DMS79 (cell line): Measurements from ENCODE around the gene TSPAN32.

ENCODE experiments used
- DNase-seq: peaks from one replicate; lab custom pipeline; 2025; lab: John Stamatoyannopoulos, UW

The TSPAN32 gene

DNA sequence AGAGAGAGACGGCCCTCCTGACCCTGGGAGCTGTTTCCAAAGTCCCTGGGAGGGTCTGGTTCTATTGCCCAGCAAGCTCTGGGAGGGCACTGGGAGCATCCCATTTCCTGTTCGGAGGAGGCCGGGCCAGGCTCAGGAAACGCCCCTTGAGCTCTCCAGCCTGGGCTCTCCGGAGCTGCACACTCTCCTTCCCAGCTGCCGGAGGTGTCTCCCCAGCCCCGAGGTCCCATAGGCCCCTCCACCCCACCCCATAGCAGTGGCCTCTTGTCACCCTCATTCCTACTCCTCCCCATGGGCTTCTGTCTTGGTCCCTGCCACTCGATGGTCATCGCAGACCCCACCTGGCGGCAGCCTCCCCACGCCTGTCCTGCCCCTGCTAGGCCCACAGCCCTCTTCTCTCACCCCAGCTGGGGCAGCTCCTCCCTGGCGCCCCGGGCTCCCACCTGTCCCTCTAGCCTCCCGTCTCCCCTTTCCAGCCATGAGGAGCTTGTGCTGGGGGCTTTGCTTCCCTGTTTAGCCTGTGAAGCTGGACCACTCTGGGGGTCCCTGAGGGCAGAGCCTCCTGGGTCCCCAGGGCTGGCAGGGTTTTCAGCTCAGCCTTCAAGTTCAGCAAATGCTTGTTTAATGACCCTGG lies 2.8 kb downstream of the TSPAN32 start:
- DNase-seq, result no peak

DNA sequence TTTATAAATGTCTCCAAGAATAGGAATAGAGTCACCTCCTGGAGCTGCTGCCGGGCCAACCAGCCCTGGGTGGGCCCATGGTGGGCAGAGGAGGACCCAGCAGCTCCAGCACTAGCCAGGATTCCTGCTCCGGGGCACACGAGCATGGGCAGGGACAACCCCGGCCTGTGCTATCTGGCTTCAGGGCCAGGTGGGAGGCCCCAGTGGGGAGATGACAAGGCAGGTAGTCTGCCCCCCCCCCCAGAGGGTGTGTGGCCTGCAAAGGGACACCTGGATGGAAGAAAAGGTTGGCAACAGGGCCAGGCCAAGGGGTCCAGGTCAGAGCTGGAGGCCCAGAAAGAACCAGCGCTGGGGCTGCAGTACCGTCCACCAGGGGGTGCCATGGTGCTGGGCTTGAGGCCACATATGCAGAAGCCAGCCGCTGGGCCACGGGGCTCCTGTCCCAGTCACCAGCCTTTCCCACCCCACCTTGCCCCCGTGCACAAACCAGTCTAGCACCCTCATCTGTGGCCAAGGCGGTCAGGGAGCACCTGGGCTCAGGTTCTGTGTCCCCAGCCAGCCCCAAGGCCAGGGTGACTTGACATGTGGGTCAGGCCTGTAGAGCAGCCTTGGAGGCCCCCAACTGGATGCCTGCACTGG lies 3.4 kb downstream of the TSPAN32 start:
- DNase-seq, result no peak

DNA sequence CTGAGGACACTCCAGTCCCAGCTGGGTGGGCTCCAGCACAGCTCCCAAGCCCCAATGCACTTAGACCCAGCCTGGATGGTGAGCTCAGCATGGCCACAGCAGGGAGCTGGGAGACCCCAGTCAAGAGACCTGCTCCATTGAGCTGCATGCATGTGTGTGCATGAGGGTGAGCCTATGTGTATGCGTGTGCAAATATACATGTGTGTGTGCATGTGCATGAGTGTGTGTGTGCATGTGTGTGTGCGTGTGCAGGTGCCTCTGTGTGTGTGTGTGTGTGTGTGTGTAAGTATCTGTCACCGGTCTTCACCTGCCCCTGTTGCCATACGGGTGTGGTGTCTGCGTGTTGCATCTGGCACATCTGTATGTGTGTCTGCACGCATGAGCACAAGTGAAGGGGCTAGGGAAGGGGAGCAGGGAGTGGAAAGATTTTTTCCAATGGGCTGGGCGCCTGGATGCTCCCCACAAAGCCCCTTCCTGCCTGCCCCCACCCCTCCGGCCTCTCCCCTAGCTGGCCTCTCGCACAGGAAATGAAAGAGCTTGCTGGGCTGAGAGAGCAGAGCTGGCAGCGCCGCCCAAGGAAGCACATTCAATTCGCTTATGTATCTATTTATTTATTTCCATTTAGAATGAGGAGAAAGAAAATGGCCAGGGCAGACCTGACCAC lies 4.1 kb downstream of the TSPAN32 start:
- no peak for DNase-seq

DNA sequence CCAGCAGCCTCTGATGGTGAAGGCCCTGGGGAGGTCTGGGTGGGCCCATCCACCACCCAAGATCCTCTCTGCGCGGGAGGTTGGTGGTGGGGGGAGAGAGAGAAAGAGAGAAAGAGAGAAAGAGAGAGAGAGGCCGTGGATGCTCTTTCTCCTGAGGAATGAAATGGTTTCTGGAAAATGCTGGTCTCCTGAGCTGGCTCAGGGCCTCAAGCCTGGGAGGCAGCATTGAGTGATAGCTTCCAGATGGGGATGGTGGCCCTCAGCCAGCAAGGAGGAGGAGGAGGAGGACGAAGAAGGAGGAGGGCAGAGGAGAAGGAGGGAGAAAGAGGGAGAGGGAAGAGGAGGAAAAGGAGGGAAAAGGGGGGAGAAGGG lies 4.6 kb downstream of the TSPAN32 start:
- DNase-seq, result no peak

DNA sequence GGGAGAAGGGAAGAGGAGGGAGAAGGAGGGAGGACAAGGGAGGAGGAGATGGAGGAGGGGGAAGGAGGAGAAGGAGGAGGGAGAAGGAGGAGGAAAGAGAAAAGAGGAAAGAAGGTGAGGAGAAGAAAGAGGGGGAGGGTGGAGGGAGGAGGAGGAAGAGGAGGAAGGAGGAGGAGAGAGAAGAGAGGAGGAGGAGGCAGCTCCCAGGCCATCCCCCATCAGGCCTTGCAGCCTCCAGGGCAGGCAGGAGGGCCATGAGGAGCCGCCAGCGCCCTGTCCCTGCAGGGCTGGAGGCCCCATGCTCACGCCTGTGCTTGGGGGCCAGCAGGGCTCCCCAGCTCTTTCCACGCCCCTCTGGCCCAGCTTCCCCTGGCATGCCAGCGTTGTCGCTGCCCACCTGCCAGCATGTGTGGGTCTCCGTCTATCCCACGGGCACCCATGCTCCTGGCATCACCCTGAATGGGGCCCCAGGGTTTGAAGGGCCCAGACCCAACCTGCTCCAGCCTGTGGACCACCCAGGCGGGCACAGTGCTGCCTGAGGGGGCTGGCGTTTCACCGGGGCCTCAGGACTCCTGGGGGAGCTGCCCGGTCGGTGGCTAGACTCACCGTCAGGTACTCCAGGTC lies 5.2 kb downstream of the TSPAN32 start:
- DNase-seq, result no peak

DNA sequence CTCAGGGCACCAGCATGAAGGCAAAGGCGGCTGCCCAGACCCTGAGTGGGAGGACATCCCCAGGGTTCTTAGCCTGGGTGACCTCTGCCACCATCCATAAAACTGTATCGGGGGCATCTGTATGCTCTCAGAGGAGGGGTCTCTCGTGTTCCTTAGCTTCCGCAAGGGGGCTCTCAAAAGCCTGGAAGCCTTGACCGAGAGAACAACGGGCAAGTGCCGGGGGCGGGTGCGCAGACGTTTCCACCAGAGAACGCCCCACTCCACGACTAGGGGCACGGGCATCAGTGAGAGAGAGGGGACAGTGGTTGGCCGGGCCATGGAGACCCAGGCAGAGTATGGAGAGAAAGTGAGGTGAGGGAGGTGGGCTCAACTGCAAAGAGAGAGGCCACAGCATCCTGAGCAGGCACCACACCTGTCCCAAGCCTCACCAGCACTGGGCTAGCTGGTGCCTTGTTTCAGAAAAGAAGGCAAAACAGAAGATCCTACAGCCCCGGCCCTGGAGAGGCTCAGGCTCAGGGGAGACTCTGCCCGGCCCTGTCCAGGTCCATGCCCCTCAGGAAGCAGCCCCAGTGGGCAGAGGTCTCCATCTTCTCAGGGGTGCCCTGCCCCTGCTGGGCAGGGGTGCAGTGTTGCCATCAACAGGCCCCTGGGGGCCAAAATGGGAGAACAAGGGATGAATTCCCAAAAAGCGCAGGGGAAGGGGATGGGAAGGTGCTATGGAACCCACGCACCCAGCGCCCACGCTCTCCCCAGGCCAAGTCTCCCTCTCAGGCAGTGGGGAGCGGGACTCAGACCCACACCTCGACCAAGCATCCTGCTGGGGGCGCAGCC lies 5.9 kb downstream of the TSPAN32 start:
- no peak for DNase-seq

DNA sequence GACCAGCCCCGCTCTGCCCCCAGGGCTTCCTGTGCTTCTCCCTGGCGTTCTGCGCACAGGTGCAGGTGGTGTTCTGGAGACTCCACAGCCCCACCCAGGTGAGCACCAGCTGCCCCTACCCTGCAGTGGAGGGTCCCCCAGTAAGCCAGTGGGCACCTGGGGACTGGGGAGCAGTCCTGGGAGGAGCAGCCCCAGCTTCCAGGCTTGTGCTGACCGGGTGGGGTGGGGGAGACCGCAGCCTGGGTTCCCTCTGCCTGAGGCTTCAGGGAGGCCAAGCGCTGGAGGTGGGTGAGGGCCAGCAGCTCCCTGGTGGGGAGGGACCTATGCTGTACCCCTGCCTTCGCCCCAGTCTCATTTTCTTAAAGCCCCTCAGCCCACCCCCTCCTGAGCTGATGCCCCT lies 6.9 kb downstream of the TSPAN32 start:
- DNase-seq, result no peak

DNA sequence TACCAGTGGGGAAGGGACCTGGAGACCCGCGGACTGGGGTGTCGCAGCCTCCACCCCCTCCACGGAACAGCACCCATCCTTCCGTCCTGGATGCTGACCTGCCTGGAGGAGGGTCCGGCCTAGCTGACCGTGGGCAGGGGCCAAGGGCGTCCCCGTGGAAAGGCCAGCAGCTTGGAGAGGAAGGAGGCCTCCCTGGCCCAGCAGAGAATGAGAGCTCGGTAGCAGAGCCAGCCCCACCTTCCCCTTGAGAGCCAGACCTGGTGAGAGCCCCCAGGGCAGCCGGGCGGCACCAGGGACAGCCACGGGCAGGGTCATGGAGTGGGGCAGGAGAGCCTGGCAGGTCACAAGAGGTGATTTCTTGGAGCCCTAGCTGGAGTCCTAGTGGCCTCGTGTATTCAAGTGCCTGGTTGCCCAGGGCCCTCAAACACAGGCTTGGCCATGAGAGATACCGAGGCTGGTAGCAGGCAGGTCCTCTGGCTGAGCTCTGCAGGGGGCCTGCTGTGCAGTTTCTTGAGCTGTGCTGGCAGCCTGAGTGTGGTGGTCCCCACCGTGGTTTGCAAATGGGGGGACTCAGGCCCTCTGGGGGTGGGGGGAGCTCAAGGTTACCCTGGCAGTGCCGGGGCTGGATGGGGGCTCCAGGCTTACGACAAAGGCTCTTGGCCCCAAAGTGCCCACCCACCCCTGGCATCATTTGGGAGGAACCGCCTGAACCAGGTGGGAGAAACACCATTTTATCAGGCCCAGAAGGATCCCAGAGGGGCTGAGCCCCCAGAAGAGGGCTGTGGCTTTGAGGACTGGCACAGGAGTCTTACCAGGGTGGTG lies 7.6 kb downstream of the TSPAN32 start:
- DNase-seq, result no peak

DNA sequence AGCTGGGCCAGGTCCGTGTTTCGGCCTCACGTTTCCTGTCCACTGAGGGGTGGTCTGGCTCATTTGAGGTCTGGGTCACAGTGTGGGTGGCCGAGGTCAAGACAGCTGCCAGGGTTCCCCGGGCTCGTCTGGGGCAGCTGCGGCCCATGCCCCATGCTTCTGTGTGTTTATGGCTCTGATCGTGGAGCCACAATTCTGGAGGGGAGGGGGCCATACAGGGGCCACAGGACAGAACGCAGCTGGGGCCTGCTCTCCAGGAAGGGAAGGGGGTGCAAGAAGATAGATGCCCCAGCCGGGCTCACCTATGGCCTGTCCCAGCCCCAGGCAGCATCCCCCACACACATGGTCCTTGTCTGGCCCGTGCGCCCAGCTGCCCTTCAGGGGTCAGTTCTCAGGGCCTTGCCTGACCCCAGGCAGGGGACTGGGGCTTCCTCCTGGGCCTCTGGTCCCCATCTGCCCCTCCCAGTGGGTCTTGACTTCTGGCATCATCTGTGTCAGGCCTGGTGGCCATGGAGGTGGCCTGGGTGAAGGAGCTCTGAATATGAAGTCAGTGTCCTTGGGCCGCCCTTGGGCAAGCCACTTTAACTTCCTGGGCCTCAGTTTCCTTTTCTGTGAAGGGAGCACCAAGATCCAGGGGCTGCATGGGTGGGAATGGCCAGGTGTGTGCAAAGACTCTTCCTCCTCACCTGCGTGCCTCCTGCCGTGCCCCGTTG lies 8.4 kb downstream of the TSPAN32 start:
- DNase-seq, result no peak

DNA sequence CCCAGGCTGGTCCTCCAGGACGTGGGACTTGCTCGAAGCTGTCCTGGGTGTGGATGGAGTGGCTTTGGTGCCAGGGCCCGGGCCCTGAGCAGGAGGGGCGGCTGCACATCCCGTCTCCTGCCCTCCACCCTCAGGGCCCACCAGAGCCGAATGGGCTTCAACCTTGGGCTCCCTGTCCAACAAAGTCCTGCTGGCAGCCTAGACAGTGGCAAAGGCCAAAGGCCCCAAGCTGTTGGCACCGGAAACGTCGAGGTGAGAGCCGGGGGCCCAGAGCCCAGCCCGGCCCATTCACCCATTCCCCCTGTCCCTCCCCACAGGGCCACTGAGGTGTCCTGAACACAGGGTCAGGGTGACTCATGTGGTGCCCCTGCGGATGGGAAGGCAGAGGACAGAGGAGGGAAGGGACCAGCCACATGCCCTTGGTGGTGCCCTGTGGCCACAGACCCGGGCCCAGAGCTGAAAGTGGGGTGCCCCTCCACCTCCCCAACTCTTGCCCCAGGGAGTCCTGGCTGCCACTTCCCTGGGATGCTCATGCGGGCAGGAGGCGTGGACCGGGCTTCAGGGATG lies 9.1 kb downstream of the TSPAN32 start:
- DNase-seq, result no peak

DNA sequence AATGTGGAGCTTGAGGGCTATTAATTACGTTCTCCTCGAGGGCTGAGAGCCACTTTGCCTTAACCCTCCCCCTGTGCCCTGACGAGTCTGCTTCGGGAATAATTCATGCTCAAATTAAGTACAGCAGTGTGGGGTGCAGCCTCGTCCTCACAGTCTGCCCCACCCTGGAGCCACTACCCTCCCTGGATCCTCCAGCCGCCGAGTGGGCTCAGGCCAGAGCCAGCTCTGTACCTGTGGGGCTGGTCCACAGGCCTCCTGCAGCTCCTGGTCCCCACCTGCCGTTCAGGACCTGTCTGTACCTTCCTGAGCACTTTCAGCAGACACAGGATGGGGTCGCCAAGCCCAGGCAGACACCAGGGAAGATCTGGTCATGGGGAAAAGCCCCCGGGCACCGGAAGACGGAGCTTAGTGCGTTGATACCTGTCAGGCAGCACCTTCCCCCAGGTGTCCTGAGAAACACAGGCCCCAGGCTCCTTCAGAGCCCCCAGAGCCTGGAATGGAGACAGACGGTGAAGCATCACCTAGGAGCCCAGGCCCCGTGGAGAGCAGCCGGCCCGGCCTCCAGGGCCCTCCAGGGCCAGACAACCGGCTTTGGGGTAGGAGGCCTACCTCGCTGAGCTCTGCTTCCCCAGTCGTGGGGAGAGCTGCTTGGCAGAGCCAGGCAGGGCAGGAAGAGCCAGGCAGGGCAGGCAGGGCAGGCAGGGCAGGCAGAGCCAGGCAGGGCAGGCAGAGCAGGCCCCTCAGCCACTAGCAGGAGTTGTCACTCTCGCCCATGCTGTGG lies 9.7 kb downstream of the TSPAN32 start:
- peak; percentile 21 for DNase-seq

DNA sequence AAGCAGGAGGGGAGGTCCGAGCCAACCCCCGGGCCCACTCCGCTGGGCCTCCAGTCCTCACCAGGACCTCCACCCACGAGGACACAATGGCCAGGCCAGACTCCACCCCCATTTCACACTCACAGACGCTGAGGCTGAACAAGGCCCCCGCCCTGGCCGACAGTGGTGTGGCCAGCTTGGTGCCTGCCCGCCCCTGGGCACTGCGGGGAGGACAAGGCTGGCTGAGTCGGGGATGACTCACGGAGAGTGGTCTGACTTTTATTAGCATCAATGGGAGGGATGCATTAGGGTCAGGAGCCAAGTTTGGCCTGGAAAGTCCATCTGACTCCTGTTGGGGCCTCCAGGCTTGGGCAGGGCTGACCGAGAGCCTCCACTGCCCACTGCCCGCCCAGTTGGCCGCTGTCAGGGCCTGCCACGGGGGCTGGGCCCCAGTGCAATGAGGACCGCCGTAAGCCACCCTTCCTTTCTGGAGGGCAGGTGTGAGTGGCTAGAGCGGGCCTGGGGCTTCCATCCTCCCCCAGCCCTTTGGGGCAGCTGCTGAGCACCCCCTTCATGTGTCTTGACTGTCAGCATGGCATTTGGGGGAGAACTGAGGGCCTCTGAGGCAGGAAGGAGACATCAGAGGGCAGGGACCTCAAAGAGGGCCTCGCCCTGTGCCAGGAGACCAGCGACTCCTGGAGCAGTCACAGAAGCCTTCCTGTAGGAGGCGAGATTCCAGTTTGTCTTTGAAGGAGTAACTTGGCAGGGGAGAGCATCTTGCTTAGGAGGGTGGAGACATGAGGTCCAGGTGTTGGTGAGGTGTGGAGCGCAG lies 10.6 kb downstream of the TSPAN32 start:
- no peak for DNase-seq

DNA sequence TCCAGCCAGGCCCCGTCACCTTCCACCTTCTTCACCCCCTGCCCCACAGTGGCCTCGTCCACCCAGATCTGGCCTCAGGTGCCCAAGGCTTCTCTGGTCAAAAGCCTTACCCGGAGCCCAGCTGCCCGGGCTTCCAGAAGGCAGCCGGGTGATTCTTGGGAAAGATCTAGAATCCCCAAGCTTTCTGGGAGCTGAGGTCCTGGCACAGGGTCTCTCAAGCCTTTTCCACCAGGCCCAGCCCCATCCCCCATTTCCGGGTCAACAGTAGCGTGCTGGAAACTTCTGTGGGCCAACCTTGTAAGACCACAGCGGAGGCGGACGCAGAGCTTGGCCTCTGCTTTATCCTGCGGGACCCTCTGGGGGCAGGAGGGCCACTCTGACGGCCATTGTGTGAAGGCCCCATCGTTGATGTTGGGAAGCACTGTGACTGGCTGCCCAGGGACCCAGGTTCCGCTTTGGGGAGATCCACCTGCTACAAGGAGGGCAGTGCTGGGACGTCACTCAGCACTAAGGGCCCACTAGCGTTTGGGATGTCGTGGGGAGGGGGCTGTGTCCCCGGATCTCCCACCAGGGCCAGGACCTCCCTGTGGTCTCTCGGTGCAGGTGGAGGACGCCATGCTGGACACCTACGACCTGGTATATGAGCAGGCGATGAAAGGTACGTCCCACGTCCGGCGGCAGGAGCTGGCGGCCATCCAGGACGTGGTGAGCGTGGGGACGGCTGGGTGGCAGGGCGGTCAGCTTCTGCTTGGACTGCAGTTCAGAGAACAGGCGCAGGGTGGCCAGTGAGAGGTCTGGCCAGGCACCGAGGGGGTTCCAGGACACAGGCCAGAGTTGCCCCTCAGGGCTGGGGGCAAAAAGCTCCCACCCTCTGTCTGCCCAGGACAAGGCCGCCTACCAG lies 11.5 kb downstream of the TSPAN32 start:
- DNase-seq, result no peak

DNA sequence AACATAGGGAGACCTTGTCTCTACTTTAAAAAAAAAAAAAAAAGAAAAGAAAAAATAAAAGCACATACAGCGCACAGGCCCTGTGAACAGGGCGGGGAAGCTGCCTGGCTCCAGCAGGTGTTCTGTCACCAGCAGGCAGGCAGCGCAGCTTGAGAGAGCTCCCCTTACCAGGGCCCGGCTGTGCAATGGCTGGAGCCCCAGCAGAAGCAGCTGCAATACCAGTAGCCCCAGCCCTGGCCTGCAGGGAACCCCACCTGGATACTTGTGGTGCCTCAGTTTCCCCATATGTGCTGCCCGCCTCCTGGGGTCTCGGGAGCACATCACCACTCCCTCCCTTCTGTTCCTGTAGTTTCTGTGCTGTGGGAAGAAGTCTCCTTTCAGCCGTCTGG lies 12.3 kb downstream of the TSPAN32 start:
- DNase-seq, result no peak

DNA sequence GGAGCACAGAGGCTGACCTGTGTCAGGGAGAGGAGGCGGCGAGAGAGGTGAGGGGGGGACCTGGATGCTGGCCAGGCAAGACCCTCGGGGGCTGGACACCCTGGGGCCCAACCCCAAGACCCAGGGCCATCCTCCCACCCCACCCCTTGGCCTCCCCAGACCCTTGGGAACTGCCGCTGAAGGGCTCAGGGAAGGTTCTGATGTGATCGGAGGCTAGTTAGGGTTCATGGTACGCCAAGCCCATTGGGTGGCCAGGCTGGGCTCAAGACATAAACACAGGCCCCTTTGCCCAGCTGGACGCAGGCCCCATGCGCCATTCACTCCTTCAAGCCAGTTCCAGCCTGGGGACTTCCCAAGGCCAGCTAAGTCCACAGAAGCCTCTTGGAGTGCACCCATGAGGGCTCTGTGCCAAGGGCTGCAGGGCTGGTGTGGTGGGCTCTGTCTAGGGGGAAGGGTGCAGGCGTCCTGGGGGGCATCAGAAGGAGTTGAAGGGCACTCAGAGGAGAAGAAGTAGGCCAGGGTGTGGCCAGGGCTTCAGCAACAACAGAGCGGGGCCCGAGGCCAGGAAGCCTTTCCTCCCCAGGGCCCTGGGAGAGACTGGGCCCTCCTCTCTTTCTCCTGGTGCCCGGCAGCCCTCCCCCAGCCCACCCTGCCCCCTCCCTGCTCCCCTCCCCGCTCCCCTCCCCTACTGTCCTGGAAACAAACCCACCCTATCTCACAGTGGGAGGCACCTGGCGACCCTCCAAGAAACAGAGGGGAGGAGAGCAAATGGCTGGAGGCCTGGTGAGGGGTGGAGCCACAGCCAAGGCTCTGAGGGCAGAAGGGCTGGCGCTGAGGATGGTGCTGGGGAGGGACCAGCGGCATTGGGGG lies 12.9 kb downstream of the TSPAN32 start:
- peak; percentile 36 for DNase-seq

DNA sequence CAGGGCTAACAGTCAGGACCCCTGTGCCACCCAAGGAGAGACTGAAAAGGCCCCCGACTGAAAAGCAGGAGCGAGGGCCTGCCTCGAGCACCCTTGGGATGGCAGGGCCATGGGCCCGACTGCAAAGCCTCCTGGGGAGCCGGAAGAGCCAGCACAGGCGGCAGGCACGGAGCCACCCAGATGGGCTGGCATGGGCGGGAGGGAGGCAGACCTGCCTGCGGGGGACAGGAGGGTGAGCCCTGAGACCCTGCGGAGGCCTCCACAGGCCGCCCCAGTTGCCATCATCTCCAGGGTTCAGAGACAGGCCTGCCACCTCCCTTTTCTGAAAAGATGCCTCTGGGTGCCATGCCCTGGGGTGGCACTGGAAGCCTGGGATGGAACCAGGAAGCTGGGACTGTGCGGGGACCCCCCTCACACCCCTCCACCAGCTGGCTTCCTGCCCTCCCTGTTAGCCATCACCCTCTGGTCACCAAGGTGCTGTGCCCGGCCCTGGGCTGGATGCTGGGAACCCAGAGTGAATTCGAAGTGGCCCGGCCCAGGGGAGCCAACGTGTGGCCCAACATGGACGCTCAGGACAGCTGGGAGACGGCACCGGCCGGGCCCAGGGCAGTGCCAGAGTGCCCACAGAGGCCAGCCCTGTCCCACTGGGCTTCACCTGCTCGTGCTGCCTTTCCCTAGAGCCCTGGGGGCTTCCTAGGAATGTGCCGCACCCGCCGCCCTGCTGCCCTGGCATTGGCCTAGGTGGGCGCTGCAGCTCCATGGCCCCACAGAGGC lies 13.8 kb downstream of the TSPAN32 start:
- DNase-seq, result no peak
